MM.1S (cell line): ENCODE results near the gene CETP.

Experiments used
- DNase-seq: peaks from one replicate; pipeline ENCODE4 v3.0.0-alpha.2; 2015
- H2AFZ ChIP-seq: fragments of 300-600 bp; sonication (generic); 2 replicates; pipeline ENCODE4 v1.6.0; 2016; ENCODE audit warnings: antibody characterized with exemption, low read length
- H3F3A ChIP-seq: fragments of 300-600 bp; sonication (generic); 2 replicates; pipeline ENCODE4 v1.6.1; 2016; ENCODE audit warnings: mild to moderate bottlenecking, antibody characterized with exemption, low read length, moderate library complexity, mixed read lengths; ENCODE audit not compliant: insufficient read depth
- H3K27ac ChIP-seq: fragments of 300-600 bp; sonication (generic); 2 replicates; pipeline ENCODE4 v1.5.1; 2016; ENCODE audit warnings: mild to moderate bottlenecking, low read length
- H3K27me3 ChIP-seq: fragments of 300-600 bp; sonication (generic); replicated peaks from 2 replicates; pipeline ENCODE4 v1.6.0; 2016; ENCODE audit warnings: low read length; ENCODE audit not compliant: insufficient read depth
- H3K36me3 ChIP-seq: fragments of 300-600 bp; sonication (generic); replicated peaks from 2 replicates; pipeline ENCODE4 v1.6.1; 2016; ENCODE audit warnings: mild to moderate bottlenecking, low read length, mixed read lengths; ENCODE audit not compliant: insufficient read depth
- H3K4me1 ChIP-seq: fragments of 300-600 bp; sonication (generic); 2 replicates; pipeline ENCODE4 v1.6.1; 2016; ENCODE audit warnings: low read length, mixed read lengths
- H3K4me2 ChIP-seq: fragments of 300-600 bp; sonication (generic); 2 replicates; pipeline ENCODE4 v1.6.0; 2016; ENCODE audit warnings: low read depth, low read length
- H3K4me3 ChIP-seq: fragments of 300-600 bp; sonication (generic); 2 replicates; pipeline ENCODE4 v1.5.1; 2016; ENCODE audit warnings: low read length, mixed read lengths
- H3K79me2 ChIP-seq: fragments of 300-600 bp; sonication (generic); 2 replicates; pipeline ENCODE4 v1.6.1; 2016; ENCODE audit warnings: mixed run types, low read length, mixed read lengths
- H3K9ac ChIP-seq: fragments of 300-600 bp; sonication (generic); 2 replicates; pipeline ENCODE4 v1.6.1; 2016; ENCODE audit warnings: low read length, mixed read lengths
- H3K9me2 ChIP-seq: fragments of 300-600 bp; sonication (generic); replicated peaks from 2 replicates; pipeline ENCODE4 v1.6.1; 2016; ENCODE audit warnings: mild to moderate bottlenecking, low read length, mixed read lengths; ENCODE audit not compliant: insufficient read depth
- H3K9me3 ChIP-seq: fragments of 300-600 bp; sonication (generic); replicated peaks from 2 replicates; pipeline ENCODE4 v1.6.1; 2016; ENCODE audit warnings: mild to moderate bottlenecking, low read length, mixed read lengths; ENCODE audit not compliant: insufficient read depth
- H4K20me1 ChIP-seq: fragments of 300-600 bp; sonication (generic); 2 replicates; pipeline ENCODE4 v1.6.1; 2016; ENCODE audit warnings: mild to moderate bottlenecking, low read length, moderate library complexity, mixed read lengths; ENCODE audit not compliant: insufficient read depth
- EZH2 ChIP-seq: fragments of 300-600 bp; sonication (generic); optimal IDR thresholded peaks from 2 replicates; pipeline ENCODE3; 2017; ENCODE audit warnings: low read depth, mild to moderate bottlenecking, antibody characterized with exemption, low read length, mixed read lengths
- EZH2phosphoT487 ChIP-seq: fragments of 300-600 bp; sonication (generic); IDR thresholded peaks from 2 replicates; pipeline ENCODE4 v1.6.1; 2018; ENCODE audit warnings: antibody characterized with exemption, low read length
- TF ChIP-seq, protein P1 (sequence below): fragments of 300-600 bp; sonication (generic); IDR thresholded peaks from 2 replicates; pipeline ENCODE4 v1.5.1; 2016; ENCODE audit warnings: antibody characterized with exemption, low read length, mixed read lengths

Gene CETP

DNA sequence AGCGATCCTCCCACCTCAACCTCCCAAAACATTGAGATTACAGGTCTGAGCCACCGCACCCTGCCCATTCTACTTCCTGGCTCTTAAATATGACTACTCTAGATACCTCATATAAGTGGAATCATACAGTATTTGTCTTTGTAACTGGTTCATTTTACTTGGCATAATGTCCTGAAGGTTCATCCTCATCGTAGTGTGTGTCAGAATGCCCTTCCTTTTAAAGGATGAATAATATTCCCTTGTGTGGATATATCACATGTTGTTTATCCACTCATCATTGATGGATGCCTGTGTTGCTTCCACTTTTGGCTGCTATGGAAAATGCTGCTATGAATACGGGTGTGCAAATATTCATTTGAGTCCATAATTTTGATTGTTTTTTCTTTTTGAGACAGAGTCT is 5.7 kb upstream of the CETP start:
- Histone ChIP-seq H3K36me3 (no peaks in the 10 kb centered on the region), H3K4me1 (peaks cover 5% of the 10 kb centered on the region), H3K9me2 (no peaks in the 10 kb centered on the region), H3K27me3 (no peaks in the 10 kb centered on the region), H2AFZ (no peak overlapping the region), H3K9ac (no peak overlapping the region), H3K4me2 (no peak overlapping the region), H3K27ac (no peak overlapping the region), H3F3A (peaks cover 5% of the 10 kb centered on the region; the same call in 1 of the 2 replicates), H3K9me3 (no peaks in the 10 kb centered on the region), H3K79me2 (no peaks in the 10 kb centered on the region), H3K4me3 (no peak overlapping the region), H4K20me1 (no peaks in the 10 kb centered on the region)
- TF ChIP-seq, protein P1, sequence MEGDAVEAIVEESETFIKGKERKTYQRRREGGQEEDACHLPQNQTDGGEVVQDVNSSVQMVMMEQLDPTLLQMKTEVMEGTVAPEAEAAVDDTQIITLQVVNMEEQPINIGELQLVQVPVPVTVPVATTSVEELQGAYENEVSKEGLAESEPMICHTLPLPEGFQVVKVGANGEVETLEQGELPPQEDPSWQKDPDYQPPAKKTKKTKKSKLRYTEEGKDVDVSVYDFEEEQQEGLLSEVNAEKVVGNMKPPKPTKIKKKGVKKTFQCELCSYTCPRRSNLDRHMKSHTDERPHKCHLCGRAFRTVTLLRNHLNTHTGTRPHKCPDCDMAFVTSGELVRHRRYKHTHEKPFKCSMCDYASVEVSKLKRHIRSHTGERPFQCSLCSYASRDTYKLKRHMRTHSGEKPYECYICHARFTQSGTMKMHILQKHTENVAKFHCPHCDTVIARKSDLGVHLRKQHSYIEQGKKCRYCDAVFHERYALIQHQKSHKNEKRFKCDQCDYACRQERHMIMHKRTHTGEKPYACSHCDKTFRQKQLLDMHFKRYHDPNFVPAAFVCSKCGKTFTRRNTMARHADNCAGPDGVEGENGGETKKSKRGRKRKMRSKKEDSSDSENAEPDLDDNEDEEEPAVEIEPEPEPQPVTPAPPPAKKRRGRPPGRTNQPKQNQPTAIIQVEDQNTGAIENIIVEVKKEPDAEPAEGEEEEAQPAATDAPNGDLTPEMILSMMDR, result no peak
- TF ChIP-seq EZH2phosphoT487 (no peak), EZH2 (no peak)
- no peak for DNase-seq

DNA sequence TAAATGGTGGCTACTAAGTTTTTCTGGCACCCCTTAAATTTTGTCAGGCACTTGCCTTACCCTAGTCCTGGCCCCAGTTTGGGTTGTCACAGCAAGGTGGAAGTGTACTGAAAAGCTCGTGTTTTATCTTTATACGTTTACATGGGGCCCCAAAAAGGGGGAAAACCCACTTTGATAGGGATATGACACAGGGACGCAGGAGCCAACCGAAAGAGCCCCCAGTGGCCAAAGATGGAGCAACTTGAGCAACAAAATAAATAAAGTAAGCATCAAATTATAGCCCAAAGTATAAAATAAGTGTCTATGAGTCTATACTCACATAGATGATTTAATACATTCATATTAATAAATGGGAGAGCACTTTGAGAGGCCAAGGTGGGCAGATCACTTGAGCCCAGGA is 5.0 kb upstream of the CETP start:
- no peak overlapping the region for H3K9ac ChIP-seq
- no peaks in the 10 kb centered on the region for H3K4me1 ChIP-seq
- H3K9me2 ChIP-seq, result no peaks in the 10 kb centered on the region
- H3F3A ChIP-seq, result no peaks in the 10 kb centered on the region
- H3K4me3 ChIP-seq, result no peak overlapping the region
- no peaks in the 10 kb centered on the region for H3K79me2 ChIP-seq
- H2AFZ ChIP-seq, result no peak overlapping the region
- H3K9me3 ChIP-seq, result no peaks in the 10 kb centered on the region
- H3K27ac ChIP-seq, result no peak overlapping the region
- H3K27me3 ChIP-seq, result no peaks in the 10 kb centered on the region
- H3K36me3 ChIP-seq, result no peaks in the 10 kb centered on the region
- TF ChIP-seq, protein P1, result 0 out of 2 replicates have a peak, but pooled peaks have one; percentile 9
- no peak for TF ChIP-seq EZH2phosphoT487
- H4K20me1 ChIP-seq, result no peaks in the 10 kb centered on the region
- no peak for DNase-seq
- no peak overlapping the region for H3K4me2 ChIP-seq

DNA sequence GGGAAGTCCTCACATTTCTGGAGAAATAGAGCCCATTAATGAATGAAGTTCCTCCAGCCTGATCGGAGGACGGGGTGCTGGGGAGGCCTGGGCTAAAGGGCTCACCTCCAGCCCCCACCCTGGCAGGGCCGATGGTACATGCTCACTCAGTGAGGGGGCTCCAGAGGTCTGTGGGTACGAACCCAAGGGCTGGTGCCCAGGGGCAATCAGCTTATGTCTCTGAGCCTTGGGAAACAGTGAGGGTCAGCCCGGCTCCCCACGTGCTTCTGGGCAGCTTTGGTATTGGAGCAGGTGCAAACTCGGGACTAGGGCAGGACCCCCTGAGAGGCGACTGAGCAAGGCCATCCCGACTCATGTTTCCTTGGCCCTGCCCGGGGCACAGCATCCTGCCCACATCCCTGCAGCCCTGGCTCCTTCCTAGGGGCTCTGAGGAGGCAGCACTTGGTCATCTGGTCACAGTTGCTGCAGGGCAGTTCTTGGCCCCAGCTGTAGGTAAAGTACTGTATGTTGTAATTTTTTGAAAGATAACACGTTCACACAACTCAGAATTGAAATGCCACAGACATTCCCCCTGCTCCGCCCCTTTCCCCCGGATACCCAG is 969 bp upstream of the CETP start:
- TF ChIP-seq EZH2 (no peak), EZH2phosphoT487 (no peak)
- TF ChIP-seq, protein P1, result no peak
- no peak for DNase-seq
- Histone ChIP-seq H3K36me3 (no peaks in the 10 kb centered on the region), H3K9me2 (no peaks in the 10 kb centered on the region), H3F3A (no peaks in the 10 kb centered on the region), H3K79me2 (no peaks in the 10 kb centered on the region), H3K9ac (no peak overlapping the region), H3K27ac (no peak overlapping the region), H3K4me3 (no peak overlapping the region), H3K27me3 (no peaks in the 10 kb centered on the region), H4K20me1 (no peaks in the 10 kb centered on the region), H3K4me2 (no peak overlapping the region), H3K4me1 (no peaks in the 10 kb centered on the region), H3K9me3 (no peaks in the 10 kb centered on the region), H2AFZ (no peak overlapping the region)
